Hematopoietic multipotent progenitor cell treated with erythropoietin and hydrocortisone succinate and interleukin-3 and kit ligand, for 8 days (in vitro differentiated cells): ENCODE results near the gene IQGAP3.
A peak's percentile ranks its signal among the peaks of the same experiment; 100 is the strongest.
"Not testable (repeated sequence)": the region's sequence is repeated elsewhere in the genome, so short reads cannot be mapped to it uniquely, and the experiment has no call there.

Experiments used
- DNase-seq: peaks from one replicate; pipeline ENCODE4 v3.0.0-alpha.2; 2015

Gene IQGAP3

GRCh38 chr1:156560585-156561163 lies 11.7 kb downstream of the IQGAP3 start:
- peak; percentile 44 for DNase-seq

GRCh38 chr1:156559797-156560385 lies 12.5 kb downstream of the IQGAP3 start:
- no peak for DNase-seq

- DNase-seq, result no peak
These were observed 13.1 kb downstream of the IQGAP3 start for GRCh38 chr1:156559086-156559796.

GRCh38 chr1:156556354-156556753 lies 16.0 kb downstream of the IQGAP3 start:
- DNase-seq, result no peak

- DNase-seq, result no peak
These were observed 16.6 kb downstream of the IQGAP3 start for GRCh38 chr1:156555715-156556114.

GRCh38 chr1:156554971-156555370 lies 17.4 kb downstream of the IQGAP3 start:
- no peak for DNase-seq

- DNase-seq, result no peak
These were observed 18.4 kb downstream of the IQGAP3 start for GRCh38 chr1:156553860-156554485.

- not testable (repeated sequence) for DNase-seq
These were observed 19.4 kb downstream of the IQGAP3 start for GRCh38 chr1:156552937-156553336.

- no peak for DNase-seq
These were observed 19.8 kb downstream of the IQGAP3 start for GRCh38 chr1:156552518-156552917.

- DNase-seq, result no peak
These were observed 20.5 kb downstream of the IQGAP3 start for GRCh38 chr1:156551869-156552268.

- no peak for DNase-seq
These were observed 21.2 kb downstream of the IQGAP3 start for GRCh38 chr1:156551066-156551643.

- DNase-seq, result no peak
These were observed 22.0 kb downstream of the IQGAP3 start for GRCh38 chr1:156550346-156550745.

GRCh38 chr1:156549831-156550230 lies 22.5 kb downstream of the IQGAP3 start:
- no peak for DNase-seq

- DNase-seq, result no peak
These were observed 23.0 kb downstream of the IQGAP3 start for GRCh38 chr1:156549390-156549789.

GRCh38 chr1:156547982-156548381 lies 24.4 kb downstream of the IQGAP3 start:
- DNase-seq, result no peak

GRCh38 chr1:156547434-156547833 lies 24.9 kb downstream of the IQGAP3 start:
- no peak for DNase-seq

- DNase-seq, result no peak
These were observed 26.1 kb downstream of the IQGAP3 start for GRCh38 chr1:156546267-156546666.

GRCh38 chr1:156544592-156545102 lies 27.7 kb downstream of the IQGAP3 start:
- DNase-seq, result no peak

- no peak for DNase-seq
These were observed 29.3 kb downstream of the IQGAP3 start for GRCh38 chr1:156543066-156543465.

- DNase-seq, result no peak
These were observed 31.4 kb downstream of the IQGAP3 start for GRCh38 chr1:156540955-156541354.

- DNase-seq, result no peak
These were observed 32.5 kb downstream of the IQGAP3 start for GRCh38 chr1:156539818-156540355.

- no peak for DNase-seq
These were observed 33.5 kb downstream of the IQGAP3 start for GRCh38 chr1:156538711-156539440.
